BLaER1 (cell line): ENCODE data around the gene LLGL1.

ENCODE experiments used
- H3K27ac ChIP-seq: shearing (Covaris generic); formaldehyde crosslinking; 2 replicates; pipeline ENCODE4 v1.8.1; 2022
- H3K27me3 ChIP-seq: shearing (Covaris generic); formaldehyde crosslinking; 2 replicates; pipeline ENCODE4 v1.8.1; 2022
- H3K36me3 ChIP-seq: shearing (Covaris generic); formaldehyde crosslinking; 2 replicates; pipeline ENCODE4 v1.8.1; 2022
- H3K4me1 ChIP-seq: shearing (Covaris generic); formaldehyde crosslinking; 2 replicates; pipeline ENCODE4 v1.8.1; 2022
- H3K4me2 ChIP-seq: shearing (Covaris generic); formaldehyde crosslinking; 2 replicates; pipeline ENCODE4 v1.8.1; 2022
- H3K4me3 ChIP-seq: shearing (Covaris generic); formaldehyde crosslinking; 2 replicates; pipeline ENCODE4 v1.8.1; 2022
- H3K9ac ChIP-seq: shearing (Covaris generic); formaldehyde crosslinking; 2 replicates; pipeline ENCODE4 v1.8.1; 2022
- H3K9me3 ChIP-seq: shearing (Covaris generic); formaldehyde crosslinking; 2 replicates; pipeline ENCODE4 v1.8.1; 2022
- H4K20me1 ChIP-seq: shearing (Covaris generic); formaldehyde crosslinking; 2 replicates; pipeline ENCODE4 v1.8.1; 2022
- Cebpa-rat ChIP-seq: shearing (Covaris generic); IDR thresholded peaks from 2 replicates; pipeline ENCODE4 v1.8.1; 2022

Gene LLGL1

GRCh38 chr17:18263885-18264682 is 38.6 kb downstream of the LLGL1 start:
- no peak overlapping the region for H3K4me2 ChIP-seq
- no peak for TF ChIP-seq Cebpa-rat
- H4K20me1 ChIP-seq: peaks cover 27% of the 10 kb centered on the region
- H3K36me3 ChIP-seq: peaks cover 40% of the 10 kb centered on the region
- no peak overlapping the region for H3K4me3 ChIP-seq
- H3K4me1 ChIP-seq: peaks cover 30% of the 10 kb centered on the region
- no peak overlapping the region for H3K27ac ChIP-seq
- H3K9ac ChIP-seq: no peak overlapping the region
- H3K9me3 ChIP-seq: no peaks in the 10 kb centered on the region
- H3K27me3 ChIP-seq: no peaks in the 10 kb centered on the region

DNA sequence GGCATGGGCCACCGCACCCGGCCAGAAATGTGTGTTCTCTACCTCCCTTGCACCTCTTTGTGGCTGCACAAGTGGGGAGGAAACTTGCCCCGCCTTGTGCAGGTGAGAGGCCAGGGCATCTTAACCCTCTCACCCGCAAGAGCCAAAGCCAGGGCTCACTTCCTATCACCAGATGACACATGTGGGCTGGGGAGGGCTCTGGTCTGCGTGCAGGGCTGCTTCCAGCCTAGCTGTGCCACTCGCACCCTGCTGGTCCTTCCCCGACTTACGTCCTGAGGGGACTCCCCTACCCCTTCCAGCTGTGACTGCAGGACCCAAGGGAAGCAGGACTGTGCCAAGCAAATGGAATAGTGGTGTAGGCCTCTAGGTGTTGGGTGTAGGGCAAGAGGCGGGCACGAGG is 41.9 kb downstream of the LLGL1 start:
- TF ChIP-seq Cebpa-rat: no peak
- Histone ChIP-seq H3K4me2 (no peak overlapping the region), H3K27ac (no peak overlapping the region), H3K9me3 (no peaks in the 10 kb centered on the region), H4K20me1 (peaks cover 25% of the 10 kb centered on the region), H3K9ac (no peak overlapping the region), H3K4me3 (no peak overlapping the region), H3K4me1 (peaks cover 8% of the 10 kb centered on the region), H3K27me3 (no peaks in the 10 kb centered on the region), H3K36me3 (peaks cover 70% of the 10 kb centered on the region)

DNA sequence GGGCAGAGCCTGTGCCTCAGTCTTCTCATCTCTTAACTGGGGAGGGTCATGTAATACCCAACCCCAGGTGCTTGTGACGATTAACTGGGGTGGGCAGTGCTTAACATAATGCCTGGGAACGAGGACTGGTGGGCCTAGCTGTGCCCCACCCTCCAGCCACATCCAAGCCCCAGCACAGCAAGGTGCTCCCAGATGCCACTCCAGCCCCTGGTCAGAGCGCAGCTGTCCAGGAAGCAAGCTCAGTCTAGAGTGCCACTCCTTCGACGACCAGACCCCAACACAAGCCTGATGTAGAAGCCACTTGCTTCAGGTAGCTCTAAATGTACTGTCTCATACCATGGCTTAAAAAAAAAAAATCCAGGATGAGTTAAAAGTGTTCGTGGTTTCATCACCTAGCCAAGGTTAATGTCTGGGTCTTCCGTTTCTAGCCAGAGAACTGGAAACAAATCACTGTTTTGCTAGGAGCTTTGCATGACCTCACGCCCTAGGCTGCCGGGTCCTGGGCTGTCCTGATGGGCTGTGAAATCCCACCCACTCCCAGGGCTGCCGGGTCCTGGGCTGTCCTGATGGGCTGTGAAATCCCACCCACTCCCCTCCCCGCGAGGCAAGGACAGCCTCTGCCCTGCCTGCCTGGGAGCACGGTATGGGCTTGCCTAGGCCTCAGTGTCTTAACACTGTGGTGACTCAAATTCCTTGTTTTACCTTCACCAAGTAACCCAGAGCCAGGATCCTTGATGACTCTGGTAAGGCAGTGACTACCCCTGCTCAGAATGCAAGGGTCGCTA is 42.7 kb downstream of the LLGL1 start:
- H3K27ac ChIP-seq: no peak overlapping the region

DNA sequence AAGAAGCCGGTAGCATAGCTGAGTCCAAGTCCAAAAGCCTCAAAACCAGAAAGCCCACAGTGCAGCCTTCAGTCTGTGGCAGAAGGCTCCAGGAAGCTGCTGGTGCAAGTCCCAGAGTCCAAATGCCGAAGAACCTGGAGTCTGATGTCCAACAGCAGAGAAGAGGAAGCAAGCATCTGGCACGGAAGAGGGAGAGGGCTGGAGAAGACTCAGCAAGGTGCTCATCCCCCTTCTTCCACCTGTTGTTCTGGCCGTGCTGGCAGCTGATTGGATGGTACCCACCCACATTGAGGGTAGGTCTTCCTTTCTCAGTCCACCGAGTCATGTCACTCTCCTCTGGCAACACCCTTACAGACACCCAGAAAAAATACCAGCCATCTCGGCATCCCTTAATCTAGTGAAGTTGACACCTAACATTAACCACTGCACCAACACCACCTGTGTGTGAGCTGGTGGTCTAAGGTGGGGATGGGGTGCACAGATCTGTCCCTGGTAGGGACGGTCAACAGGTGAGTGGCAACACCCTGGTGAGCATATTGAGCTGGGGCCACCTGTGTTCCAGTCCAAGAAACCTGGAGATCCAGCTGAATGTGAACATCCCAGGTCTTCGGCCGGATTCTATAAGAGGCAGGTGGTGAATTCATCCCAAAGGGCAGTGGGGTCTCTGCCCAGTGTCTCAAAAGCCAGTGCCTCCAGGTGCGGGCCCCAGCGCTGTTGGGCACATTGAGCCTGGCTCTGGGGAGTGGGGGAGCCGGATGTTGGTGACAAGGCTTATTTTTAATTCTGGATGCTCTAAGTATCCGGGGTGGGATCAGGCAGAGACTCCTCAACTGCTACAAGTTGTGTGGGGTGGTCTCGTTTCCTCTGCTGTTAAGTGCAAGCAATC is 44.9 kb downstream of the LLGL1 start:
- H3K9ac ChIP-seq: no peak overlapping the region
- H3K4me1 ChIP-seq: peaks cover 6% of the 10 kb centered on the region; the same call in 1 of the 2 replicates
- no peak overlapping the region for H3K4me2 ChIP-seq
- H3K9me3 ChIP-seq: no peaks in the 10 kb centered on the region
- H3K27me3 ChIP-seq: no peaks in the 10 kb centered on the region
- peaks cover 27% of the 10 kb centered on the region; the same call in 1 of the 2 replicates for H4K20me1 ChIP-seq
- H3K27ac ChIP-seq: no peak overlapping the region
- no peak for TF ChIP-seq Cebpa-rat
- H3K4me3 ChIP-seq: no peak overlapping the region
- peaks cover 70% of the 10 kb centered on the region for H3K36me3 ChIP-seq

More for the DNA sequence above, 42.7 kb downstream of the LLGL1 start:
- H3K9me3 ChIP-seq: no peaks in the 10 kb centered on the region
- H3K27me3 ChIP-seq: no peaks in the 10 kb centered on the region
- peaks cover 6% of the 10 kb centered on the region; the same call in 1 of the 2 replicates for H3K4me1 ChIP-seq
- H3K9ac ChIP-seq: no peak overlapping the region
- H3K36me3 ChIP-seq: peaks cover 70% of the 10 kb centered on the region
- H3K4me3 ChIP-seq: no peak overlapping the region
- H4K20me1 ChIP-seq: peaks cover 26% of the 10 kb centered on the region; the same call in 1 of the 2 replicates
- TF ChIP-seq Cebpa-rat: no peak
- H3K4me2 ChIP-seq: no peak overlapping the region

- Histone ChIP-seq H4K20me1 (peaks cover 38% of the 10 kb centered on the region; the same call in 1 of the 2 replicates), H3K36me3 (peaks cover 100% of the 10 kb centered on the region), H3K9ac (no peak overlapping the region), H3K9me3 (no peaks in the 10 kb centered on the region), H3K4me2 (no peak overlapping the region), H3K4me3 (no peak overlapping the region), H3K4me1 (no peaks in the 10 kb centered on the region), H3K27me3 (no peaks in the 10 kb centered on the region), H3K27ac (no peak overlapping the region)
- TF ChIP-seq Cebpa-rat: no peak
These were observed 51.6 kb downstream of the LLGL1 start for GRCh38 chr17:18277076-18277475.

GRCh38 chr17:18278867-18279266 is 53.4 kb downstream of the LLGL1 start:
- no peak overlapping the region for H3K4me3 ChIP-seq
- peaks cover 39% of the 10 kb centered on the region for H4K20me1 ChIP-seq
- no peak overlapping the region for H3K4me2 ChIP-seq
- H3K27me3 ChIP-seq: no peaks in the 10 kb centered on the region
- TF ChIP-seq Cebpa-rat: no peak
- no peaks in the 10 kb centered on the region for H3K9me3 ChIP-seq
- H3K36me3 ChIP-seq: peaks cover 100% of the 10 kb centered on the region
- H3K4me1 ChIP-seq: no peaks in the 10 kb centered on the region
- H3K27ac ChIP-seq: no peak overlapping the region
- no peak overlapping the region for H3K9ac ChIP-seq

DNA sequence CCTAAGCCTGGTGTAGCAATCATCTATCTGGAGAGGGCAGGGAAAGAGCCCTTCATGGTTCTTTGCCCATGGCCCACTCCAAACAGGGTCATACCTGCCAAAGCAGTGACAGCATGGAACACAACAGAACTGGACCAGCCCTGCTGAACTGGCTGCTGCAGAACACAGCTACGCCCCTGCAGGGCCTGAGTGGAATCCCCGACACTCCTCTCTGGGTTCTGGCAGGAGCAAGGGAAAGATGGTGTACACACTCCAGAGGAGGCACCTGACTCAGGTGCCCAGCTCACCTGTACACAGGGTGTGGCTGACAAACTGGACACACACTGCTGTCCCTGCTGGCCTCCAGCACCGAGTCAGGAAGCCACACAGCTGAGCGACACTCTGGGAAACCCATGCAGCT is 54.8 kb downstream of the LLGL1 start:
- Histone ChIP-seq H3K9me3 (no peaks in the 10 kb centered on the region), H3K4me2 (no peak overlapping the region), H3K27ac (no peak overlapping the region), H4K20me1 (peaks cover 39% of the 10 kb centered on the region), H3K27me3 (no peaks in the 10 kb centered on the region), H3K4me1 (no peaks in the 10 kb centered on the region), H3K9ac (no peak overlapping the region), H3K4me3 (no peak overlapping the region), H3K36me3 (peaks cover 100% of the 10 kb centered on the region)
- TF ChIP-seq Cebpa-rat: no peak

DNA sequence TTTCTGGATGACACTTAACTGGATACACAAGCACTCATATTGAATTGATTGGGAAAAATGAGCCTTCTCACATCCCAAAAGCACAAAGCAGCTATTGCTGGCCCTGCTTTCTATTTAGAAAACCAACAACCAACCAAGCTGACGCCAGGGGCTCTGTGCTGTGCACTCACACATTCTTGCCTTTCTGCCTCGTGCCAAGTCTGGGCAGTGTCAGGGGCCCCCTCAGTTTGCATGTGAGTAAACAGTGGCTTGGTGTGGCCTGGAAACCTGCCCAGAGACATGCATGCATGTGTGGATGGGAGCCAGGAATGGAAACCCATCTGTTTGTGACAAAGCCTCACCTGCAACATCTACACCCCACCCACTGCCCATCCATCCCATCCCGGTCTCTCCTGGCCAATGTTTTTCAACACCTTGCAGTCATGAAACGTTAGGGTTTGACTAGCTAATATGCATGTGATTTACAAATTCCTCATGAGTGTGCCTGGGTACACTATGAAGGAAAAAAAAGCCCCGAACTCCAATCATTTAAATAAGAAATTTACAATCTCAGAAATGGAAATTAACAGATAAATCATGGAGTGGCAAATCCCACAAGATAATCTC is 55.4 kb downstream of the LLGL1 start:
- Histone ChIP-seq H4K20me1 (peaks cover 39% of the 10 kb centered on the region), H3K27me3 (no peaks in the 10 kb centered on the region), H3K4me1 (no peaks in the 10 kb centered on the region), H3K27ac (no peak overlapping the region), H3K9ac (no peak overlapping the region), H3K4me2 (no peak overlapping the region), H3K9me3 (no peaks in the 10 kb centered on the region), H3K36me3 (peaks cover 100% of the 10 kb centered on the region), H3K4me3 (no peak overlapping the region)
- TF ChIP-seq Cebpa-rat: no peak

- Histone ChIP-seq H3K4me2 (no peak overlapping the region), H3K9me3 (no peaks in the 10 kb centered on the region), H4K20me1 (peaks cover 39% of the 10 kb centered on the region), H3K4me3 (no peak overlapping the region), H3K36me3 (peaks cover 100% of the 10 kb centered on the region), H3K9ac (no peak overlapping the region), H3K27me3 (no peaks in the 10 kb centered on the region), H3K27ac (no peak overlapping the region), H3K4me1 (no peaks in the 10 kb centered on the region)
- TF ChIP-seq Cebpa-rat: no peak
These were observed 56.4 kb downstream of the LLGL1 start for GRCh38 chr17:18281788-18282187.
